SW 1271 (cell line): ENCODE measurements around the gene CASP1.
"Not testable (repeated sequence)": the region's sequence is repeated elsewhere in the genome, so short reads cannot be mapped to it uniquely, and the experiment has no call there.

ENCODE experiments used
- DNase-seq, 2 experiments: peaks; one replicate each; lab custom pipeline; 2025; lab: John Stamatoyannopoulos, UW

Gene CASP1

DNA sequence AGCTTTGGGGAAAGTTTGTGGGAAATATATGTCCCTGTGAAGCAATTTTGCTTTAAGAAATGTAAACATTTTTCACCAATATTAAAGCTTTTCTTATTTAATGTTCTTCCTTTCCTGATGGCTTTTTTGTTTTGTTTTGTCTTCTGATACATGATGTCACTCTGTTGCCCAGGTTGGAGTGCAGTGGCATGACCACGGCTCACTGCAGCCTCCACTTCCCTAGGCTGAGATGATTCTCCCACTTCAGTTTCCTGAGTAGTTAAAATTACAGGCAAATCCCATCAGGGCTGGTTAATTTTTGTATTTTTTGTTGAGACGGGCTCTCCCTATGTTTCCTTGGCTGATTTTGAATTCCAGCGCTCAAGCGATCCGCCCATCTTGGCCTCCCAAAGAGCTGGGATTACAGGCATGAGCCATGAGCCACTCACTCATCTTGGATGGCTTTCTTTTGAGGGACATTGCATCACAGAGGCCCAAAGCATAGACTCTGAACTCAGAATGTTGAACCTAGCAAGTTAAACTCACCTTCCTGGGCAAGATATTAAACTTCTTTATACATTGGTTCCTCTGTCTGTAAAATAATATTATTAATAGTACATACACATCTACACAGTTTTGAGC lies 10.8 kb upstream of the CASP1 start:
- no peak for DNase-seq

GRCh38 chr11:105044557-105045524 lies 9.9 kb upstream of the CASP1 start, which contains the start of gene CARD16:
Gene CARD16 (minus strand): TSS chr11:105045335. CDS start chr11:105045297, 38 bp downstream.
- DNase-seq: not testable (repeated sequence)

DNA sequence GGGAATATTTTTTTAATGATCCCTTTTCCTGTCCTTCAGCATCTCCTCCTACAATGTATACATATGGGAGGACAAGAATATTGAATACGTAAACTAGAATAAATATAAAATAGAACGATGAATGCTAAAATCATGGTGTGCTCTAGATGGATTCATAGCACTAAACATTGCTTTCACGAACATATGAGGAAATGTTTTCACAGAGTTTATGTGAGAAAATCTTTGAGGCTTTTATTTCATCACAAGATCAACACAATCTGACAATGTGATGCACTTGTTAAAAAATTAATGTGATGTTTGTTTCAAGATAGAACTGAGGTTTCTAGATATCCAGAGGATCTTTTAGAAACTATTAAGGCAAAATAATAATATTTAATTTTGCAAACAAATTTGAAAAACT lies 7.2 kb upstream of the CASP1 start:
- no peak for DNase-seq

DNA sequence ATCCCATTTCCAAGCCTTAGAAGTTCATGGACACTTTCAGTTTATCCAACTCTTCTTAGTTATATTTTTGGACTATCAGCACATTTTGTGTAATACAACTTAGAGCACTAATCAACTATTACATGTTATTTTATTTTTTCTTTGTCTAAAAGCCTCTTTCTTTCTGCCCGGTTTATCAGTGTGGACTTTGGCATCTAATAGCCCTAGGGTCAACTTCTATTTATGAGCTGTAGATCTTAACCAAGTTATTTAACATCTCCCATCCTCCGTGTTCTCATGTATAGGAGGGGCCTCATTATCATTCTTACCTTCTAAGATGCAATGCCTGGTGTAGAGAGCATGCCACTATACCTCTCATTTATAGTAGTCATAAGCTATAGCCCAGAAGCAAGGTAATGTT lies 5.8 kb upstream of the CASP1 start:
- no peak for DNase-seq

GRCh38 chr11:105034388-105034787 lies 556 bp downstream of the CASP1 start:
- DNase-seq: not testable (repeated sequence)

- DNase-seq: no peak
These were observed 1.2 kb downstream of the CASP1 start for GRCh38 chr11:105033781-105034180.

GRCh38 chr11:105033343-105033742 lies 1.6 kb downstream of the CASP1 start:
- DNase-seq: no peak

DNA sequence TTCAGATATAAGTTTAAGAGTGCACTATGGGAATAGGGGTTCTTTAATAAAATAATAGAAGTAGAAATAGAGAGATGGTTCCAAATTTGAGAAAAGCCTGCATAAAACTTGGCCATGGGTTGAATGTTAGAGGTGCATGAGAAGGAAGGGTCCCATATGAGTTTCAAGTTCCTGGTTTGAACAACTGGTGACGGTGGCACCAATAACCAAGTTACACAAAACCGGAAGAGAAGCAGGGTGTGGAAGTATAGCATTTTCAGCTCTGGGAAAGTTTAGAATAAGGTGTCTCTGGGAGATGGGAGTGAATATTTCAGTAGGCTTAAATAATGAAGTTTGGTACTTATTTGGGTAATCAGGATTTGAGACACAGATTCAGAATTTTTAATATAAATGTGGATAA lies 2.4 kb downstream of the CASP1 start:
- no peak for DNase-seq

GRCh38 chr11:105027678-105028077 lies 7.3 kb downstream of the CASP1 start:
- no peak for DNase-seq

GRCh38 chr11:105024394-105024793 lies 10.6 kb downstream of the CASP1 start:
- no peak for DNase-seq

GRCh38 chr11:105023003-105023402 lies 11.9 kb downstream of the CASP1 start, which contains the start of gene CASP5:
Gene CASP5 (minus strand): TSS chr11:105023168. CDS start chr11:105023136, 32 bp downstream.
- DNase-seq: no peak

DNA sequence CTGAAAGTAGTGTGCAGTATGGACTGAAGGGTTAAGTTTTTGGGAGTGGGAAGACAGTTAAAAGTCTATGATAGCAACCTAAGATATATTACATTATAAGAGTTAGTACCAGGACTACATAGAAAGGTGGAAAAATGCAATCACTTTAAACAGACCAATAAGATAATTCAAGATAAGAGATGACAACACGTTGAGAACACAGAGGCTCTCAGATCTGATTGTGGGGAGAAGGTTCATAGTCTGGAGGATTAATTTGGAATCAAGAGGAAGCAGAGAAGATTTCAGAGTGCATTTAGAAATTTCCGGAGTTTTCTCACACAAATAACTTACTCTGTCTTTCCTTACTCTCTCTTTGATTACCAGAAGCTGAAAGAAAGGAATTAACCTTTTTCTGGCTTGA lies 12.4 kb downstream of the CASP1 start:
- no peak for DNase-seq

- DNase-seq: no peak
These were observed 27.5 kb downstream of the CASP1 start for GRCh38 chr11:105007463-105007862.

GRCh38 chr11:105005451-105005845 lies 29.5 kb downstream of the CASP1 start:
- peak in 1 of 2 experiments; percentile 59 for DNase-seq

- no peak for DNase-seq
These were observed 30.9 kb downstream of the CASP1 start for GRCh38 chr11:105004021-105004420.

GRCh38 chr11:105003151-105003550 lies 31.8 kb downstream of the CASP1 start:
- DNase-seq: no peak

- DNase-seq: peak in 1 of 2 experiments; percentile 25
These were observed 34.1 kb downstream of the CASP1 start for GRCh38 chr11:105000797-105001196.

DNA sequence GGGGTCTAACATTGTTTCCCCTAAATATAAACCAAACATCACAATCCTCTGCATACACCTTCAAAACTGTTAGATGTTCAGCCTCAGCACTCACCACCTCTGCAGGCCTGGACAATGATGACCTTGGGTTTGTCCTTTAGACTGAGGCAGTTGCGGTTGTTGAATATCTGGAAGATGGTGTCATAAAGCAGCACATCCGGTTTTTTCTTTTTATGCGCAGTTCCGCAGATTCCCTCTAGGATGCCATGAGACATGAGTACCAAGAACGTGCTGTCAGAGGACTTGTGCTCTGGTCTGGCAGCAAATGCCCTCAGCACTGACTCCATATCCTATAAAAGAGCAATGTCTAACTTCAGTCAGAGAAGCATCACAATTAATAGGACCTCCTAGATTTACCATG lies 34.8 kb downstream of the CASP1 start:
- peak; percentile 43 to 44 for DNase-seq

- no peak for DNase-seq
These were observed 35.2 kb downstream of the CASP1 start for GRCh38 chr11:104999721-105000120.

GRCh38 chr11:104997288-104997687 lies 37.7 kb downstream of the CASP1 start:
- peak in 1 of 2 experiments; percentile 16 for DNase-seq

DNA sequence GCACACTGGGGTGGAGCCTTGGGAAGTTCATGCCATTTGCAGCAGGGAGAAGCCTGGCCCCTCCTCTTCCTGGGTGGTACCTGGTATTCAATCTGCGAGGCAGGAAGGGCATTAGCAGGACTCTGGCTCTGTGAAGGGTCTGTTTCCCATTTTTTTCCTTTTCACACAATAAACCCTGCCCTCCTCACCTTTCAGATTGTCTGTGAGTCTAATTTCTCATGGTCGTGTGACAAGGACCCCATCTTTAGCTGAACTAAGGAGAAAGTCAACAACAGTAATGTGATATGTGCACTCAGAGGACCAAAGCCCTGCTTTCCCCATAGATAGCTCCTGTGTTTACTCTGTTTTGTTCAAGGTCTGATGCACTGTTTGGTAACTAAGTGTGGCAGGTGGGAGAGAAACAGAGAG lies 39.9 kb downstream of the CASP1 start:
- no peak for DNase-seq

- no peak for DNase-seq
These were observed 42.2 kb downstream of the CASP1 start for GRCh38 chr11:104992781-104993180.

GRCh38 chr11:104991994-104992393 lies 43.0 kb downstream of the CASP1 start:
- no peak for DNase-seq
